ENCODE measurements around the gene CRISPLD2.

- TF ChIP-seq CTCF (IDR thresholded peaks at IDR 0.05; ENCODE audit: low read depth, low read length) (no peak), EZH2phosphoT487 (IDR thresholded peaks at IDR 0.05; ENCODE audit: low read depth) (no peak)
Measured at GRCh38 chr16:84867696-84868095, 47.9 kb downstream of the CRISPLD2 start.

Measured in OCI-LY3 (cell line).